Measurements from ENCODE around the gene METTL17.
"Not testable (repeated sequence)": the region's sequence is repeated elsewhere in the genome, so short reads cannot be mapped to it uniquely, and the experiment has no call there.

Gene METTL17

DNA sequence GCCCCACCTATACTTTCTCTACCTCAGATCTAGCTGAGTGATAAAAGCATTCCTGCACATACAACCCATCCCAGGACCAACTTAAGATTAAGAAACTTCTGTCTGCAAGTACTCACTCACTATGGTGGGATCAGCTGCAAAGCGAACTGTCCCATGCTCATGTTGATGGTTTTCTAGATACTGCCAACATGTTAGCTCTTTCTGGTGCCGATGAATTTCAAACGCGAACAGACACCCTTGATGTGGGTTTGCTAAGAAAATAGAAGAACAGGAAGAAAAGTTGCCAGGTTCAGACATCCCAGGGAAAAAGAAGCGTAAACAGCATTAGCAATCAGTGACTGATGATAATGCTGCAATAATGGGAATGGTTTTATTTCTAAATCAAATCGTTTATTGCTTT lies 7.8 kb downstream of the METTL17 start:
- FAIRE-seq, result no peak

DNA sequence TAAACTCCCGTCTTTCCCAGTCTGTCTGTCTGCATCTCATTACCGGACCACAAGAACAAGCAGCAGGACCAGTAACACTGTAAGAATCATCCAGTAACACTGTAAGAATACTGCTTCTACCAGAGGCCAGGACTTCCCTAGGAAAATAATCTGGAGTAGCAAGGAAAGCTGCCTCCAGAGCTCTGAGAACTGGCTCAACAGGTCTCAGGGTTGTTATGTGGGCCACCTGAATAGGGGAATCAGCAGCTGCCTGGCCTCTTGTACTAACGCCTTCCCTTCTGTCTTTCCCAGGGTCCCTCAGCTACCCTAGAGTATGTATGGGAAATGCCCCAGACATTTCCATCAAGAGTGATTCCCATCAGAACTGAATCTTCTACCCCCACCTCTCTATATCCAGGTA lies 8.4 kb downstream of the METTL17 start:
- no peak for FAIRE-seq

DNA sequence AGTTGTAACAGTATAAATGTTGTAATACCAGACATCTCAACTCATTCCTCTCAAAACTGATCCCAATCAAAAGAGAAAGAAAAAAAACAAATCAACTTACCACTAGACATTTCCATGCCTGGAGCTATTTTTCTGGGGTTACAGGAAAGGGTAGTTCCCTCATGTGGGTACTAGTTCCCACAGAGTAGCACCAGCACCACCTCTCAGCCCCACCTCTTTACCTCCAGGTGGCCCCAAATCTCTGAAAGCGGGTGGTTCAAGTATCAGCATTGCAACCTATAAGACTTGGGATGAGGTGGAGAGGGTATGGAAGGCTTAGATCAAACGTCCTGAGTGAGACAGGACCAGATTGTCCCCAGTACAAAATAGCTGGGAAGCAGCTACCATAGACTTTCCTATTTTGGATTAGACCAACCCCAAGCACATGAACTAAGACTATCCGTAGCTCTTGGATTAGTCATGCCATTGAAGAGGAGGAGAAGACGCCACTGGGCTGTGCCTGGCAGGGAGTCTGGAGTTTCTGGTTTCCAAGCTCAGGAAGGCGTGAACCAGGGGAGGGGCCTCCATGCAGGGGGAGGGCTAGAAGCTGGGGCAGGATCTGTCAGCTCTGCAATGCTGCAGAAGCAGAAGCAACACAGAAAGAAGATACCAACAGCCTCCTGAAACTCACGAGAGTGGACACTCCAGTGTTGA lies 9.0 kb downstream of the METTL17 start, which contains the start of gene SLC39A2:
Gene SLC39A2, plus strand, starts transcription at position 620 of the 693 bp plus-strand sequence. CDS start 154 bp downstream, outside the sequence.
- no peak for FAIRE-seq

DNA sequence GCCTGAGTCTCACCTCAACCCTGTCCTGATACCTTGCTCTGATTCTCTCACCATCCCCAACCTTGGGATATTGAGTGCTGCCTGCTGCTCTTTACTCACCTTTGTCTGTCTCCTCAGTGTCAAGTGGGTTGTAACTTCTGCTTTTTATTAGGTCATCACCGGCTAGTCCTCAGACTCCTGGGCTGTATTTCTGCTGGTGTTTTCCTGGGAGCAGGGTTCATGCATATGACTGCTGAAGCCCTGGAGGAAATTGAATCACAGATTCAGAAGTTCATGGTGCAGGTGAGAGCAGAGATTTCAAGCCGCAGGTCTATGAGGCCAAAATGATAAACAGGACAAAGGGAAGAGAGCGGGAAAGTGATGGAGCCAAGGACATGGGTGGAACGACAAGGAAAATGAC lies 9.8 kb downstream of the METTL17 start:
- no peak for FAIRE-seq

DNA sequence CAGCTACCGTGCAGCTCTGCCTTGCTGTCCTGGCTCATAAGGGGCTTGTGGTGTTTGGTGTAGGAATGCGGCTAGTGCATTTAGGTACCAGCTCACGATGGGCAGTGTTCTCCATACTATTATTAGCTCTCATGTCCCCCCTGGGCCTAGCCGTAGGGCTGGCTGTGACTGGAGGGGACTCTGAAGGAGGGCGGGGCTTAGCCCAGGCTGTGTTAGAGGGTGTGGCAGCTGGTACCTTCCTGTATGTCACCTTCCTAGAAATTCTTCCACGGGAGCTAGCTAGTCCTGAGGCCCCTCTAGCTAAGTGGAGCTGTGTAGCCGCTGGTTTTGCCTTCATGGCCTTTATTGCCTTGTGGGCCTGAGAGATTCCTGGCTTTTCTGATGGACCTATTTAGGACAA lies 11.4 kb downstream of the METTL17 start:
- no peak for FAIRE-seq

DNA sequence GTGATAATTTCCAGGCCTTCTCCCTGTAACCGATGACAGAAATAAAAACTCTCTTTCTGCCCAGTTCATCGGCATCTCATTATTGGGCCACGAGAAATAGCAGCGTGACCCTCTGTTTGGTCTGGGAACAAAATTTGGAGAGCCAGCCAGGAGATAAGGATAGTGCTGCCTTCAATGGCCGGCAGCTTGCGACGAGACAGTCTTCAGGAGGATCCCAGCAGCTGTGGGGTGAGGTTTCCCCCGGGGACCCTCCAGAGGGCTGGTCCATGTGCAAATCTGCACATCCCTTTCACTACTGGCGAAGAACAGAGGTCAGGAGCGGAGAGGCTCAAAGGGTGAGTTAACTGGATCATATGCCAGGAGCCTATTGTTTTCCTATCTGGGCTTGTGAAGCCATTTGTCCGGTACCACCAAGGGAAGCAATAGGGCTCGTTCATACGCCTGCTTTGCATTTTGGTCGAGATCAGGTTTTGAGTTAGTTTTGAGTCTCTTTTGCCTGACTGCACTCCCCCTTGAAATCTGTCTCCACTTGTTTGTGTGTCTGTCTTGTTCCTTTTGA lies 14.1 kb downstream of the METTL17 start:
- FAIRE-seq, result no peak

DNA sequence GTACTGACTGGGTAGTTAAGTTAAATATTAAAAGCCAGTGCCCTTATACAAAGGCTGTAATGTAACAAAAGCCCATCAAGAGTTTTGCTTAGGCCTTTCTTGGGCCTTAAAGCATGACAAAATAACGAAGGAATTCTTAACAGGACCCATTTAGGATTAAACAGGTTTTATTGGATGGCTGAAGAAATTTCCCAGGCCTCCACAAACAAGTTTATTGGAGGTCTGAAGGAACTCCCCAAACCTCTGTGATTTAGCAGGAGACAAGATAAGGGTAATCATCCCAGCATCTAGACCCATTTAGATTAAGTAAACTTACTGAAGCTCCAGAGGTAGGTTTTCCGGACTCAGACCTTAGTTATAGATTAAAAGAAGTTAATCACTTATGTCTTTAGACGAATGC lies 19.9 kb downstream of the METTL17 start:
- FAIRE-seq, result not testable (repeated sequence)

DNA sequence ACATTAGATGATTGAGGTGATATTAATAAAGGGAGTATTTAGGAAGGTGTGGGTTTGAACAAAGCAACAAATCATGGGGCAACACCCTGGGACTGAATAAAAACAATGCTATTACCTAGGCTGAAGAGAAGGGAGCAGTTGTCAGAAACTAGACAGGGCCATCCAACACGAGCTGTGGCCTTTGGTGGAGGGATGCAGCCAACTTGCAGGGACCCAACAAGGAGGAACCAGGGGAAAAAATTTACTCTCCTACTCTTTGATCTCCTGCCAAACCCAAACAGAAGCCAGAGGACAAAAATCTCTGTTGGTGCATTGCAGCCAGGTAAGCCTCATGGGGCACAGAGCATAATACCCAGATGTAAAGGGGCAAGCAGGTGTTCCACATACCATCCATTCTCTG lies 21.4 kb downstream of the METTL17 start:
- no peak for FAIRE-seq

DNA sequence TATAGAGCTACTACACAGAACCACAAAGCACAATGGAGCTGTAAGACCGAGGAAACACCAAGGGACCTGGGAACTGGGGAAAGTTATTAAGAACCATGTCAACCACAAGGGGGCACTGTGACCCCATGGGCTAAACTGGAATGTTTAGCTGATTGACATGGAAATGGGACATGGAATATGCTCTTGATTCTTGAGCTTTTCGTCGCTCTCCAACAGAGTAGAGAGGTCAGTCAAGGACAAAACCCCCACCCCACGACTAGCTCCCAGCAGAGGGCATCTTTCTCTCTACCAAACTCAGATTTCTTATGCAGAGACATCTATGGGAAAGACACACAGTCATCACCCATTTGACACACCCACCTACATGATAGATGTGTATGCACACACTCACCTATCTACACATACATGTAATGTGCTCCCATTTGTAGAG lies 25.0 kb downstream of the METTL17 start:
- FAIRE-seq, result no peak

DNA sequence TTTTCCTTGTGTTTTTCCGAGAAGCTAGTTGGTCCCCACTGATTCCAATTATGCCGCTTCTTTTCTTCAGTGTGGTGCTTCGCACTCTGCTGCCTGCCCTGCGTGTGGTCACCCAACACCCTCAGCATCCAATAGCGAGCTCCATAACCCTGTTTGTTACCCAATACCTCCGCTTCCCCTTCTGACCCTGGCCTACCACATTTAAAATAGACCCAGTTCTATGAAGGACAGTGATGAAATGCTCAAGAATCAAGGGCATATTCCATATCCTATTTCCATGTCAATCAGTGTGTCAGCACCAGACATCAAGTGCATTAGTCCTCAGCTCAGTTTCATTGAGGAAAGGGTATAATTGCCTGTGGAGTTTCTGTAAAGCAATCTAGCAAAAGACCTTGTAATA lies 25.5 kb downstream of the METTL17 start:
- no peak for FAIRE-seq

DNA sequence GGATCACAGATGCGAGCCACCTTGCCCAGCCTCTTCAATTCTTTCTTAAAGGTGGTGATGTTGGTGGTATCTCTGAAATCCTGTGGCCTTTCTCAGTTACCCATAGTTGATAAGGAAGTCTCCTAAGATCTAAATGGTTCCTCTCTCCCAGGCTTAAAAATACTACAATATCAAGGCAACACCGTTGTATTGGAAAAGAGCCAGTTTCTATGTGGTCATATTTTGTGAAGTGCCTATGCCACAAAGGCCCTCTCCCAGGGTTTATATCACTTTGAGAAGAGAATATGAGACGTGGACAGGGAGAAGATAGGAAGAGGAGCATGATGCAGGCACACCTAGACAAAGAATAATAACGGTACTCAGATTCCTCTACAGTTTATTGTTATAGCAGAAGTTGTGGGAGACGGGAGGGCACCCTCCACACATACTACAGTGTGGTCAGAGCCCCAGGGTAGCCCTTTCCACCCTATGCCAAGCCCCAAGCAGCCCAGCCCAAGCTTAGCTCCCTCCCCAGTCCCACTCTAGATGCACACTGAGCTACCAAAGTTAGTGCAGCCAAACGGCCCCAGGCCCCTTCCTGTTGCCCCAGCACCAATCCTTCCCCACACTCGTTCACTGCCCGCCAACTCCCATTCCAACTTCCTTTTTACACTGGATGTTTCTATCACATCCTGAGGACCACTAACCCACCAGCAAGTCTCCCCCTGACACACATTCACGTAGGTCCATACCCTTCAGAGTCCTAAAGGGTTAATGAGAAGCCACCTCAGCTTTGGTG lies 26.8 kb downstream of the METTL17 start:
- FAIRE-seq, result no peak

DNA sequence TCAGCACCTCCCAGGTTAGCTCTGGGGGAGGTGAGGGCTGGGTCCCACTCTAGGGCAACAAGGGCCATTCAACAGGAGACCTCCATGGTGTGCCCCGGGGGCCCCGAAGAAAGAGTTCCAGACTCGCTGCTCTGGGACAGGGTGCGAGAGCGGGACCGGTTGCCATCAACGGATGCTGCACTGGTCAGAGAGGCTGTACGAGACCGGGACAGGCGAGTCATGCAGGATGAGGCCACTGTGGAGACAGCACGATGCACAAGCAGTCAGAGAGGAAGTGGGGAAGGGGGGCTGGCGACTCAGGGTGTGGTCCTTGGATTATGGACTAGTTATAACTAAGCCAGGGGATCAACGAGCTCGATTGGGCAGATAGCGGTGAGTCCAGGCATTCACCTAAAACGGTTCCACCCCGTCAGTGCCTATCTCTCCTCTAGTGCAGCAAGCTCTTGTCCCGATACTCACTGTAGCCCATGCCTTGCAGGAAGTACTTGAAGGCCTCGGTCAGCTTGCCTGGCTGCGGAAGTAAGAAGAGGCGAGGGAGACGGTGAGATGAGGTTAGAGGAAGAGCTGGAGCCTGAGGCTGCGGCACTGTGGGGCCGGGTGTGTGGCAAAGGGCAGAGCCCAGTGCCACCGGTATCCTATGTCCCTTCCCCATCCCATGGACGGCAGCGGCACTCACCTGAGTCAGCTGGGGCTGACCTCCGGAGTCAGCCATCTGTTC lies 27.9 kb downstream of the METTL17 start:
- no peak for FAIRE-seq

DNA sequence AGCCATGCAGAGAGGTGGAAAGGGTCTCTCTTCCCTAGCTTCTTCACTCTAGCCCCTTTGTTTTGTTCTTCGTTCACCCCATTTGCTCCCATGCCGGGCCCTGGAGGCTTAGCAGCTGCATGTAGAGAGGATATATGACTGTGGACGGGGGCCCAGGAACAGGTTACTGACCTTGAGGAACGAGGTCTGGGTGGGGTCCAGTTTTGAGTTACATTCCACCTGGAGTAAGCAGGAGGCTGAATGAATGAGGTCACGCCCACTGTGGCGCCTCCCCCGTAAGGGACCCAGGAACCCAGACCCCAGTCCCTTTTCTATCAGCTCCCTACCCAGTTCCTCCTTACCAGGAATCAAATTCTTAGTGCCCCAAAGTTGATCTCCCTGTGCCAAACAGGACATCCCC lies 28.5 kb downstream of the METTL17 start:
- no peak for FAIRE-seq

DNA sequence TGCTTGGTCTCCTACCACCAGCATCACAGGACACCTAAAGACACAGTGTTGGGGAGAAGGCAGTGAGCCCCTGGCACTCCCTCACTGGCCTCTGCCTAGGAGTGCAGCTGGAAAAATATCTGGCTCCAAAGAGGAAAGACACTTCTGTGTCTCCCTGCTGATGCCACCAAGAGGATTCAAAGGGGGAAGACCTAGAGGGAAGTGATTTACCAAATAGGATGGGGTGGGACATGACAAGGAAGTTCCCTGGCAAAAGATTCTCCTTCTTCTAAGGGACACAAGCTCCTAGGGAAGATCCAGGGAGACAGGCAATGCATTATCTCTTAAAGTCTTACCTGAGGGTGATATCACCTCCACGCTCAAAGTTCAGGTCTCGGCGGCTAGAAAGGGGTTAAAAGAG lies 29.0 kb downstream of the METTL17 start:
- no peak for FAIRE-seq

DNA sequence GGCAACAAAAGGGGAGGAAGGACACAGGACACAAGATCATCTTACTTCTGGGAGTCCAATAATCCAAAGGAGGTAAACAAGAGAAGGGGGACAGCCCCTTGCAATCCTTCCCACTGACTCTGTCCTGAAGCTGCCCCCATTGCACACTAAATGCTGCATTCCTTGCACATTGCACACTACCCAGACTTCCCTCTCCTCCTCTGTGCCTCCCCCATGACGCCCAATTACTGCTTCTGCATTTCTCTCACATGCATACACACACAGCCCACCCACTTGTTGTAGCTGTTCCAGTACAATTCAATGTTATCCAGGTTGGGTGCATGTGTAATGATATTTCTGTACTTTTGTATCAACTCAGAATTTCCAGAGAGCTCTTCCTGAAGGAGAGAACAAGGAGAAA lies 29.6 kb downstream of the METTL17 start:
- no peak for FAIRE-seq

DNA sequence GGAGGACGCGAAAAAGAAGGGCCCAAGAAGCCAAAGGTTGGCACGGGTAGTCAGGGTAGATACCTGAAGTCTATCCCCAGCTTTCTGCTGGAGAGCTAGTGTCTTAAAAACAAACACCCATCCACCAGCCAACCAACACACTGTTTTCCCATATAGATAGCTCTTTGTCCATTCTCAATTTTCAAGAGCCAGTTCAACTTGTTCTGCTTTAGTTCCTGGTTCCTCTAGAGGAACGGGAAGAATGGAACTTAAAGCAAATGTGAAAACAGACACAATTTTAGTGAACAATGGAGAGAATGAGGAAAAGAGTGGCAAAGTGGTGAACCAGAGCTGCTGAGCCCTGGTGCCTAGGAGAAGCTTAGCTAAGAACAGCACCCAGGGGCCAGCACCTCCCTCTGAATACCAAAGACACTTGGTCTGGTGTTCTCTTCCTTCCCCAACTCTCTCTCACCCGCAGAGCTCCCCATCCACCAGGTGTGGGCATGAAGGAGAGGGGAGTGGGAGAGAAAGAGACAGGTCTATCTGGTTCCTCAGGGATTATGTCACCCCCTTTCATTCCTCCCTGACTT lies 31.3 kb downstream of the METTL17 start:
- no peak for FAIRE-seq

DNA sequence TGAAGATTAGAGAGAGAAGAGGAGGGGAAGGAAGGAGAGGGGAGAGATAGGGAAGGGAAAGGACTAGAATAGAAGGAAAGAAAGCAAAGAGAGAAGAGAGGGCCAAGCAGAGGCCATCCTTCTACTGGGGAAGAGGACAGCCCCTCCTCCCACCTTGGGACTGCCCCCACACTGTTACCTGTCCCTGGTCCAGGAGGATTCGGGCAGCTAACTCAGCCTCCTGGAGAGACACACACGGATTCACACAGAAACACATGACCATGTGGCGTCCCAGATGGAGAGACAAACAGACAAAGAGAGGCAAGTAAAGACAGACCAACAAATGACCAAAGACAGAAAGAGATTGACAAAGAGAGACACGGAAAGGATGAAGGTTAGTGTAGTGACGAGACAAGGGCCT lies 32.9 kb downstream of the METTL17 start:
- no peak for FAIRE-seq

DNA sequence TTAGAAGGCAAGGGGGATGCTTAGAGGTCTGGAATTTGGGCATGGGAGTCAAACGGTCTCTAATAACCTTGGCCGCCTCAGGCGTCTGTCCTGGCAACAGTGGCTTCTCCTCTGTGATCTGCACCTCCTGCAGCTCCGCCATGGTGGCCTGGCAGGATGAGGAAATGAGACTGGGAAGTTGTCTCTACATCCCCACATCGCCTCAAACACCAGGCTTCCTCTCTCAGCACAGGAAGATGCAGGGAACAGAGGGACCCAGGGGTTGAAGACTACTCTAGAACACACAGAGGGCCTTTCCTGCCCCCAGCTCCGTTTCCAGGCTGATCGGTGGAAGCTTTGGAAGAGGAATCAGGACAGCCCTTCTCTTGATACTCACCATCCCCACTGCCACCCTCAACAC lies 33.4 kb downstream of the METTL17 start:
- FAIRE-seq, result no peak

DNA sequence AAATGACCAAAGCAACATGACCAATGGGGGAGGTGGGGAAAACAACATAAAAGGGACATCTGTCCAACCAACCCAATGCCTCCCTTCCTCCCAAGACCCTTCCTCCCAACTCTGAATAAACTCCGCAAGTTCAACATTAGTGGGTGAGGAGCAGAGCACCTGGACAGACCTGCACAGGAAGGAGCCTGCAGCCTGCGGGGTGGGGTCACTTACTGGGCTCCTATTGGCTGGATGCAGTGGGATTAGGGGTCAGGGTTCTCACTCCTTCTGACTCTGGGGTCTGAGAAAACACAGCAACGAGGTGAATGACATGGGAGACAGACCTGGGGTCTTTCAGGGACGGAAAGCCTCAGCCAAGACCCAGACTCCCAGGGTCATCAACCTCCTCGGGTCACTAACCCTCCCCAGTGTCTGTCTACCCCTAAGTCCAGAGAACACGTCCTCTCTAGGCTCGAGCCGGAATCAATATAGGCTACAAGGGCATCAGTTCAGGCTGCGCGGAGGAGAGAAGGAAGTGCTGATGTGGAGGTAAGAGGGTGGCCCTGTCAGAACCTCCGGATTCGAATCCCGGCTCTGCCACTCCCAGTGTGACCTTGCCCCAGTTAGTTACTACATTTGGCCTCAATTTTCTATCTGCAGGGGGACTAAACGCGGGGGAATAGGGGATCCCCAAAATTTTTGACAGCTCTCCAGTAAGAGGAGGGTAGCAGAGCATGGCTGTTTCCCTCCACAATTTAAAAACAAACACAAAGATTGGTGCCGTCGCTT lies 34.2 kb downstream of the METTL17 start:
- no peak for FAIRE-seq

DNA sequence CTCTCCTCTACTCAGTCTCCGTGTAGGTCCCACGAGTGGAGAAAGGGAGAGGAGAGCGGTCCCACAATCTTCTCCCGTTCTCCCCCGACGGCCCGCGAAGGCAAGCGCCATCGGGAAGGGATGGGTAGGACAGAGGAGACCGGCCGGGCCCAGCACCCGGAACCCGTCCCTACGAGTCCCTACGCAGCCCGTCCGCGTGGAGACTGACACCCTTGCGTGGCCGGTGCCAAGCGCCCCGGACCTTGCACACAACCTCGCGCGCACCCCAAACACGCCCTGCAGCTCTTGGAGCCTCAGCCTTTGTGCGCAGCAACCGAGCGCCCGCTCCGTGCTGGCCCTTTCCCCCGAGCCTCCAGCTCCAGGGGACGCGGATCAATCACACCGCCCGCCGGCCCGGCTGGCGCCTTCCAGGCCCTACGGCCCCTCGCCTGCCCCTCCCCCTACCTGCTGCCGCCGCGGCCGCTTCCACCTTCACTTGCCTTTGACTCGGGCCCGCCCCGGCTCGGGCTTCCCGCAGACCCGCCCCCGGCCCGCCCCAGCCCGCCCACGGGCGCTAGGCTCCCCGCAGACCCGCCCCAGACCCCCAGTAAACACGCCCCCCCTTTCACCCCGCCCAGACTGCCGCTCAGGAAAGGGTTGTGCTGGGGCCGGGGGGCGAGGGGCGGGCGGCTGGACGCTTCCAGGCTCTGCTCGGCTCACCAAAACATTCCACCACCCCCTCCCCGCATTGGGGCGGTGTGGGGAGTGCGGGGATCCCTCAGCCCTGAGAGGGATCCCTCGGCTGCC lies 35.0 kb downstream of the METTL17 start, which contains the start of gene NDRG2:
Gene NDRG2, minus strand, starts transcription at position 477 of the 786 bp plus-strand sequence. CDS start 1,746 bp downstream, outside the sequence.
- FAIRE-seq, result no peak

All from islet of Langerhans (tissue), 1 donor.